Vagina (tissue), 2 donors: ENCODE data around the gene CCT5. TPM values are rescaled to one million over a fixed set of nuclear protein-coding genes. Genes with fewer than 3 reads are reported as not detected.

Source experiments
- DNase-seq, 2 donors: peaks; one replicate each; pipeline ENCODE4 v3.0.0-alpha.2; 2017; ENCODE audit errors: extremely low spot score in 2 of 2
- H3K27ac ChIP-seq: fragments of 200-600 bp; sonication (generic); one replicate; pipeline ENCODE4 v1.5.1; 2019
- H3K27me3 ChIP-seq: fragments of 200-600 bp; sonication (generic); one replicate; pipeline ENCODE4 v1.5.1; 2019
- H3K36me3 ChIP-seq, 2 donors: fragments of 200-600 bp; sonication (generic); one replicate each; pipeline ENCODE4 v1.5.1; 2017 to 2019
- H3K4me1 ChIP-seq: fragments of 200-600 bp; sonication (generic); one replicate; pipeline ENCODE4 v1.5.1; 2019
- H3K4me3 ChIP-seq, 2 donors: fragments of 200-600 bp; sonication (generic); 1 replicate in 1 of 2; 2 replicates in 1 of 2; pipeline ENCODE4 v1.5.1; 2016 to 2019
- H3K9me3 ChIP-seq: fragments of 200-600 bp; sonication (generic); one replicate; pipeline ENCODE4 v1.5.1; 2019
- POLR2A ChIP-seq, 2 donors: fragments of 450-650 bp; IDR thresholded peaks; one replicate each; pipeline ENCODE4 v1.6.1; 2017; ENCODE audit warnings: antibody characterized with exemption in 2 of 2, mild to moderate bottlenecking in 2 of 2, moderate library complexity in 2 of 2
- POLR2AphosphoS5 ChIP-seq, 2 donors: sonication (generic); formaldehyde crosslinking; IDR thresholded peaks; one replicate each; pipeline ENCODE4 v1.9.0; 2017; ENCODE audit warnings: antibody characterized with exemption in 2 of 2, mild to moderate bottlenecking in 2 of 2, low read depth in 1 of 2; ENCODE audit not compliant: insufficient read depth in 1 of 2
- intact Hi-C: fragments of 100-400 bp; cut with DNase I; formaldehyde crosslinking; loops from one replicate; pipeline ENCODE4 v1.15.1; 2023
- total RNA-seq: library from RNA; depleted of rRNA; stranded (reverse); fragments of >200 nt; gene quantifications from one replicate; pipeline ENCODE4 v1.2.3, GENCODE V29; 2016
- TF ChIP-seq, protein P1 (sequence below), 3 experiments: fragments of 450-650 bp in 2 of 3; fragments of 200-600 bp in 1 of 3; sonication (generic) in 1 of 3; IDR thresholded peaks; one replicate each; pipeline ENCODE4 v1.5.1; 2017 to 2019; ENCODE audit warnings: antibody characterized with exemption in 3 of 3, mild to moderate bottlenecking in 2 of 3, moderate library complexity in 2 of 3

CCT5 gene
- total RNA-seq, 1 donor from 2014 or later: 83.2 TPM

GRCh38 chr5:10295619-10296326 lies 45.7 kb downstream of the CCT5 start:
- Histone ChIP-seq H3K9me3 (no peaks in the 10 kb centered on the region), H3K27ac (no peak overlapping the region), H3K4me1 (no peaks in the 10 kb centered on the region), H3K4me3 (no peak overlapping the region), H3K27me3 (no peaks in the 10 kb centered on the region), H3K36me3 (no peaks in the 10 kb centered on the region)
- TF ChIP-seq POLR2A (IDR thresholded peaks at IDR 0.05) (no peak), POLR2AphosphoS5 (IDR thresholded peaks at IDR 0.05; ENCODE audit: insufficient read depth in 1 of 2, low read depth in 1 of 2) (no peak)
- TF ChIP-seq, protein P1, sequence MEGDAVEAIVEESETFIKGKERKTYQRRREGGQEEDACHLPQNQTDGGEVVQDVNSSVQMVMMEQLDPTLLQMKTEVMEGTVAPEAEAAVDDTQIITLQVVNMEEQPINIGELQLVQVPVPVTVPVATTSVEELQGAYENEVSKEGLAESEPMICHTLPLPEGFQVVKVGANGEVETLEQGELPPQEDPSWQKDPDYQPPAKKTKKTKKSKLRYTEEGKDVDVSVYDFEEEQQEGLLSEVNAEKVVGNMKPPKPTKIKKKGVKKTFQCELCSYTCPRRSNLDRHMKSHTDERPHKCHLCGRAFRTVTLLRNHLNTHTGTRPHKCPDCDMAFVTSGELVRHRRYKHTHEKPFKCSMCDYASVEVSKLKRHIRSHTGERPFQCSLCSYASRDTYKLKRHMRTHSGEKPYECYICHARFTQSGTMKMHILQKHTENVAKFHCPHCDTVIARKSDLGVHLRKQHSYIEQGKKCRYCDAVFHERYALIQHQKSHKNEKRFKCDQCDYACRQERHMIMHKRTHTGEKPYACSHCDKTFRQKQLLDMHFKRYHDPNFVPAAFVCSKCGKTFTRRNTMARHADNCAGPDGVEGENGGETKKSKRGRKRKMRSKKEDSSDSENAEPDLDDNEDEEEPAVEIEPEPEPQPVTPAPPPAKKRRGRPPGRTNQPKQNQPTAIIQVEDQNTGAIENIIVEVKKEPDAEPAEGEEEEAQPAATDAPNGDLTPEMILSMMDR (IDR thresholded peaks at IDR 0.05): no peak
- DNase-seq: no peak
- intact Hi-C loops: no loop called here

GRCh38 chr5:10297646-10298204 lies 47.6 kb downstream of the CCT5 start:
- H3K27me3 ChIP-seq: no peaks in the 10 kb centered on the region
- H3K9me3 ChIP-seq: no peaks in the 10 kb centered on the region
- TF ChIP-seq, protein P1 (IDR thresholded peaks at IDR 0.05): no peak
- no peak for TF ChIP-seq POLR2AphosphoS5 (IDR thresholded peaks at IDR 0.05; ENCODE audit: insufficient read depth in 1 of 2, low read depth in 1 of 2)
- intact Hi-C loops: no loop called here
- H3K4me3 ChIP-seq: no peak overlapping the region
- no peak overlapping the region for H3K27ac ChIP-seq
- no peaks in the 10 kb centered on the region for H3K36me3 ChIP-seq
- H3K4me1 ChIP-seq: no peaks in the 10 kb centered on the region
- no peak for DNase-seq

DNA sequence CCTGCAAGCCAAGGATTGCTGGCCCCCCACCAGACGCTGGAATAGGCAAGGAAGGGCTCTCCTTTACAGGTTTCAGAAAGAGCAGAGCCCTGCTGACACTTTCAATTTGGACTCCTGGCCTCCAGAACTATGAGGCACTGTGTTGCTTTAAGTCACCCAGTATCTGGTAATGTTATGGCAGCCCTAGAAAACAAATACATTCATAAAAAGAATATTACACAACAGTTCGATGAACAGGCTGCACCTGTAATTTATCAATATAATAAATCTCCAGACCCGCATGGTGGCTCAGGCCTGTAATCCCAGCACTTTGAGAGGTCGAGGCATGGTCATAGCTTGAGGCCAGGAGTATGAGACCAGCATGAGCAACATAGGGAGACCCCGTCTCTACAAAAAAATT lies 50.2 kb downstream of the CCT5 start:
- Histone ChIP-seq H3K36me3 (no peaks in the 10 kb centered on the region), H3K4me3 (no peak overlapping the region), H3K4me1 (no peaks in the 10 kb centered on the region), H3K27me3 (no peaks in the 10 kb centered on the region), H3K27ac (no peak overlapping the region), H3K9me3 (no peaks in the 10 kb centered on the region)
- DNase-seq: no peak
- intact Hi-C loops: no loop called here
- TF ChIP-seq, protein P1 (IDR thresholded peaks at IDR 0.05): no peak
- TF ChIP-seq POLR2A (IDR thresholded peaks at IDR 0.05) (no peak), POLR2AphosphoS5 (IDR thresholded peaks at IDR 0.05; ENCODE audit: insufficient read depth in 1 of 2, low read depth in 1 of 2) (no peak)

DNA sequence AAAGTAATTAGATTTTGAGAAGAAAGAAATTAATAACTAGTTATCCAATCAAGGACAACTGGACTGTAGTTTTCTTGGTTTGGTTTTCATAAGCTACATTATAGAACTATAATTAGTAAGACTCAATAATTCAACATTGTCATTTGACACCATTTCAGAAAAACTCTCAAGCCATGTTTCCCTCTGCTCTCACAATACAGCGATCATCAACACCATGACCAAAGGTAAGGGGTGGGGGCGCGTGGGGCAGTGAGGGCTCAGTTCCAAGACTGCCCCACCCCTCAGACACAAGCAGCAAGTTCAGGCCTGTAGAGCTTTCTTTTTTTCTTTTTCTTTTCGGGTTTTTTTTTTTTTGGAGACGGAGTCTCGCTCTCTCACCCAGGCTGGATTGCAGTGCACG lies 51.2 kb downstream of the CCT5 start:
- H3K4me1 ChIP-seq: peaks cover 6% of the 10 kb centered on the region
- DNase-seq: no peak
- no peaks in the 10 kb centered on the region for H3K9me3 ChIP-seq
- H3K27me3 ChIP-seq: no peaks in the 10 kb centered on the region
- intact Hi-C loops: no loop called here
- no peaks in the 10 kb centered on the region for H3K36me3 ChIP-seq
- H3K27ac ChIP-seq: no peak overlapping the region
- TF ChIP-seq POLR2AphosphoS5 (IDR thresholded peaks at IDR 0.05; ENCODE audit: insufficient read depth in 1 of 2, low read depth in 1 of 2): no peak
- TF ChIP-seq, protein P1 (IDR thresholded peaks at IDR 0.05): no peak
- no peak for TF ChIP-seq POLR2A (IDR thresholded peaks at IDR 0.05)
- H3K4me3 ChIP-seq: no peak overlapping the region
